Amniotic epithelial cell (primary cell): ENCODE results near the gene SV2B.

Source experiments
- DNase-seq: peaks from one replicate; pipeline ENCODE4 v3.0.0-alpha.2; 2010; ENCODE audit warnings: low read depth

Gene SV2B

GRCh38 chr15:91270747-91271146, 170.7 kb downstream of the SV2B start:
- no peak for DNase-seq

GRCh38 chr15:91271565-91272153, 171.6 kb downstream of the SV2B start:
- DNase-seq: peak; percentile 52

GRCh38 chr15:91275844-91276243, 175.8 kb downstream of the SV2B start:
- DNase-seq: no peak

- DNase-seq: no peak
Observed at GRCh38 chr15:91278951-91279350, 178.9 kb downstream of the SV2B start.

GRCh38 chr15:91279486-91279885, 179.4 kb downstream of the SV2B start:
- no peak for DNase-seq

GRCh38 chr15:91281947-91282346, 181.9 kb downstream of the SV2B start:
- DNase-seq: no peak

- DNase-seq: no peak
Observed at GRCh38 chr15:91282486-91282885, 182.4 kb downstream of the SV2B start.

GRCh38 chr15:91283155-91283554, 183.1 kb downstream of the SV2B start:
- DNase-seq: no peak

- DNase-seq: no peak
Observed at GRCh38 chr15:91284758-91285466, 184.9 kb downstream of the SV2B start.

GRCh38 chr15:91289324-91289723, 189.3 kb downstream of the SV2B start:
- no peak for DNase-seq

GRCh38 chr15:91290553-91290952, 190.5 kb downstream of the SV2B start:
- DNase-seq: no peak

- peak; percentile 2 for DNase-seq
Observed at GRCh38 chr15:91291673-91292072, 191.6 kb downstream of the SV2B start.

GRCh38 chr15:91294344-91294743, 194.3 kb downstream of the SV2B start:
- DNase-seq: no peak

- DNase-seq: no peak
Observed at GRCh38 chr15:91294795-91295194, 194.7 kb downstream of the SV2B start.

- DNase-seq: no peak
Observed at GRCh38 chr15:91298101-91298500, 198.0 kb downstream of the SV2B start.

- peak; percentile 41 for DNase-seq
Observed at GRCh38 chr15:91302588-91303439, 202.8 kb downstream of the SV2B start.

GRCh38 chr15:91304210-91304609, 204.2 kb downstream of the SV2B start:
- no peak for DNase-seq

- DNase-seq: no peak
Observed at GRCh38 chr15:91304786-91305185, 204.7 kb downstream of the SV2B start.

- DNase-seq: no peak
Observed at GRCh38 chr15:91306144-91306543, 206.1 kb downstream of the SV2B start.

- DNase-seq: no peak
Observed at GRCh38 chr15:91307601-91308000, 207.5 kb downstream of the SV2B start.

GRCh38 chr15:91308199-91308598, 208.1 kb downstream of the SV2B start:
- DNase-seq: no peak

GRCh38 chr15:91308855-91309254, 208.8 kb downstream of the SV2B start:
- DNase-seq: no peak

- DNase-seq: no peak
Observed at GRCh38 chr15:91311986-91312385, 211.9 kb downstream of the SV2B start.
